GM20000 (cell line): ENCODE measurements around the gene ARL13B.
"Not testable (repeated sequence)": the region's sequence is repeated elsewhere in the genome, so short reads cannot be mapped to it uniquely, and the experiment has no call there.

Source experiments
- DNase-seq: peaks from one replicate; pipeline ENCODE4 v3.0.0; 2012; ENCODE audit warnings: low spot score
- TF ChIP-seq, protein P1 (sequence below): IDR thresholded peaks from 2 replicates; pipeline ENCODE4 v1.5.1; 2012; ENCODE audit warnings: mild to moderate bottlenecking, control low read depth; ENCODE audit errors: extremely low read depth, missing control alignments

The ARL13B gene

DNA sequence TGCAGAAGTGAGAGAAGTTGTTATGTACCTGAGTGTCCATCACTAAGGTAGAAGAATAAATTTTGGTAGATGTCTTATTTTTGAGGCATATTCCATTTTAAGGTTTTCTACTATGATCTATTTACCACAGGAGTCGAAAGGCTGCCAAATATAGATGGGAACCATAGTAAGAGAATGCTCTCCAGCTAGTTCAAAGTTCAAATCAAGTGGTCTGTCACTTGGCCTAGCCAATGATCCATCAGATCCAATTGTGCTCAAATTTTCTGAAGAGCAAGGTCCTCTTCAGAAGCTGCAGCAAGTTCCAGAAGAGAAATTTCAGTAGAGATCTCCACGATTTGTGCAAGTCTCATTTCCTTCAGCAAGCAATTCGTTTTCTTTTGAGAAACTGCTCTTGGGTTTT is 17.2 kb upstream of the ARL13B start:
- TF ChIP-seq, protein P1, sequence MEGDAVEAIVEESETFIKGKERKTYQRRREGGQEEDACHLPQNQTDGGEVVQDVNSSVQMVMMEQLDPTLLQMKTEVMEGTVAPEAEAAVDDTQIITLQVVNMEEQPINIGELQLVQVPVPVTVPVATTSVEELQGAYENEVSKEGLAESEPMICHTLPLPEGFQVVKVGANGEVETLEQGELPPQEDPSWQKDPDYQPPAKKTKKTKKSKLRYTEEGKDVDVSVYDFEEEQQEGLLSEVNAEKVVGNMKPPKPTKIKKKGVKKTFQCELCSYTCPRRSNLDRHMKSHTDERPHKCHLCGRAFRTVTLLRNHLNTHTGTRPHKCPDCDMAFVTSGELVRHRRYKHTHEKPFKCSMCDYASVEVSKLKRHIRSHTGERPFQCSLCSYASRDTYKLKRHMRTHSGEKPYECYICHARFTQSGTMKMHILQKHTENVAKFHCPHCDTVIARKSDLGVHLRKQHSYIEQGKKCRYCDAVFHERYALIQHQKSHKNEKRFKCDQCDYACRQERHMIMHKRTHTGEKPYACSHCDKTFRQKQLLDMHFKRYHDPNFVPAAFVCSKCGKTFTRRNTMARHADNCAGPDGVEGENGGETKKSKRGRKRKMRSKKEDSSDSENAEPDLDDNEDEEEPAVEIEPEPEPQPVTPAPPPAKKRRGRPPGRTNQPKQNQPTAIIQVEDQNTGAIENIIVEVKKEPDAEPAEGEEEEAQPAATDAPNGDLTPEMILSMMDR, result no peak
- no peak for DNase-seq

DNA sequence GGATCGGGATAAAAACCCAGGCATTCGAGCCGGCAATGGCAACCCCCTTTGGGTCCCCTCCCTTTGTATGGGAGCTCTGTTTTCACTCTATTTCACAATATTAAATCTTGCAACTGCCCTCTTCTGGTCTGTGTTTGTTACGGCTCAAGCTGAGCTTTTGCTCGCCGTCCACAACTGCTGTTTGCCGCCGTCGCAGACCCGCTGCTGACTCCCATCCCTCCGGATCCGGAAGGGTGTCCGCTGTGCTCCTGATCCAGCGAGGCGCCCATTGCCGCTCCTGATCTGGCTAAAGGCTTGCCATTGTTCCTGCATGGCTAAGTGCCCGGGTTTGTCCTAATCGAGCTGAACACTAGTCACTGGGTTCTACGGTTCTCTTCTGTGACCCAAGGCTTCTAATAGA is 14.8 kb upstream of the ARL13B start:
- not testable (repeated sequence) for DNase-seq

DNA sequence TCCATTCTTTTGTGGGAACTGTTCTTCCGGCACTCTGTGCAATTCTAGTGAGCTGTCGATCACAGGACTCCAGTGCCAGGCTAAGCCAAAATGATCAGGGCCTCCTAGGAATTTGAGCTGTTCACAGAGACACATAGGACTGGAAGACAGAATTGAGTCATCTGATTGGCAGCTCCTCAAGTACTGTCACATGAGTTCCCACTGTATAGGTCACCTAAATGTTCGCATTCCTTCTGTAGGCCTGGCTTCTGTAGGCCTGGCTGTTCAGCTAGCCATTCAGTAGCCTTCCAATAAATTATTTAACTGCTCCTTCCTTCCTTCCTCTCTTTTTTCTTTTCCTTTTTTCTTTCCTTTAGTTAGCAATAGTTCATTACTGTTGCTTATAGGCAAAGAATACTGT is 10.5 kb upstream of the ARL13B start:
- TF ChIP-seq, protein P1, result no peak
- DNase-seq, result no peak

DNA sequence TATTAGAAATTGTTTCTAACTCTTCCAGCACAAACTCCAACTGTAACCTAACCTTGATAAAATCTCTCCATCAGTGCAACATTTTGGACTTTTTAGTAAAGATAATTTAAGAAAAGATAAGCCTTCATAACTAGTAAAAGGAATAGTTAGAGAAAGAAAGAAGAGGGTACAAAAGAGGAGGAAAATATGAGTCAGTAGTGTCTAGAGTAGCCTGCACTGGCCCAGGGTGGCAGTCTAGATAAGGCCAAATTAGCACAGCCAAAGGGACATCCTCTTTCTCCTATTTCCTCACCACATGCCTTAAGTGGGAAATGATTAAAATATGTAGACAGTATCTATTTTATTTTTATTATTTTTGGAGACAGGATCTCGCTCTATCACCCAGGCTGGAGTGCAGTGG is 10.0 kb upstream of the ARL13B start:
- DNase-seq, result no peak
- TF ChIP-seq, protein P1, result no peak

DNA sequence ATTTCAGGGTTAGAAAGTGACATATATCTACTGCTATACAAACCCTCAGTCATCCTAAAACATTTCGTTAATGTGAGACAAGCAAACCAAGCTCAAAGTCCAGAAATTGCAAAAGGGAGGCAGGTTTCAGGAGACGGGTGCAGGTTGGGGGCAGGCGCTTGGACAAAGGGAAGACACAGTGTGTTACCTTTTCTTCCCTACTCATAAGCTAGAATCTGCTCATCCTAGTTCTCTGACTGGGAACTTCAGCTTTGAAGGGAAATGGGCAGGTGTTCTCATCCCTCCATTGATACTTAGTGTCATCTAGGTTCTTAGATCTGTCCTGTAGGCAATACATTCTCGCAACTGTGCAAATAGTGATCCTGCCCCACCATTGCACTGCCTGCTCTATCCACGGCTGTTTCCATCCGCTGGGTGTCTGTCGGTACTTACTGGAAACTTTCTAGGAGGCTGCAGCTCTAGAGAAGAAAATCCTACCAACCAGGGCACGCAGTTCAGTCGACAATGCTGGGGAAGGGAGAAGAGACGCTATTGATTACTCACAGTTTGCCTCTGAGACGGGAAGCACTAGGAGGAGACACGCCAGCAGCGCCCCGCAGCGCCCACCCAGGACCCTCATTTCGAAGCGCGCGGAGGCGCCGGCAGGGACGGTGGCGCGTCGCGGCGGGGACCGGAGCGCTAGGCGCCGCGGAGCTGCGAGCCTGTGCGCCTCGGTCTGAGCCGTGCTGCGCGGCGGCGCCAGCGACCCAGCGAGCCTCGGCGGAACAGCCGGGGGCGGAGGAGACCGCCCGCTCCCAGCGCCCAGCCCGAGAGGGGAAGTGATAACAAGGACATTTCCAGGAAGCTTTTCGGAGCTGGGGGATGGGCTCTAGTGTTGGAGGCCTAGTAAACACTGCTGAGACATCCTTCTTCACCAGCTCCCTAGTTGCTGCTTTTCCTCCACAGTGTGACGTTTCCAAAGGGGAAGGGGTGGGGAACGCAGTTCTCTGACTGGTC is 6.5 kb upstream of the ARL13B start, which contains the start of gene PROS1:
TSS of gene PROS1 (minus strand) at position 766 of the 996 bp plus-strand sequence. CDS start at position 619, 147 bp downstream.
- DNase-seq, result peak; percentile 70
- TF ChIP-seq, protein P1, result no peak

DNA sequence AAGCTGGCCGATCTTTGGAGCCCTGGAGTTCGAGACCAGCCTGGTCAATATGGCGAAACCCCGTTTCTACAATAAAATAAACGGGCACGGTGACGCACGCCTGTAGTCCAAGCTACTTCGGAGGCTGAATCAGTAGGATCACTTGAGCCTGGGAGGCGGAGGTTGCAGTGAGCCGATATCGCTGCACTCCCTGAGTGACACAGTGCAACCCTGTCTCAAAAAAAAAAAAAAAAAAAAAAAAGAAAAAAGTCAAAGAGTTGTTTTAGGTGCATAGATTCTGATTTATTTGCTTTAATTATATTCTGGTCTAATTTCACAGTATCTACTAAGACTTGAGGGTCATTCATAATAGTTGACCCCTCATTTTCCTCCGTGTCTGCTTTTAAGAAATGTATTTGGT is 1.7 kb downstream of the ARL13B start:
- no peak for DNase-seq
- TF ChIP-seq, protein P1, result no peak

DNA sequence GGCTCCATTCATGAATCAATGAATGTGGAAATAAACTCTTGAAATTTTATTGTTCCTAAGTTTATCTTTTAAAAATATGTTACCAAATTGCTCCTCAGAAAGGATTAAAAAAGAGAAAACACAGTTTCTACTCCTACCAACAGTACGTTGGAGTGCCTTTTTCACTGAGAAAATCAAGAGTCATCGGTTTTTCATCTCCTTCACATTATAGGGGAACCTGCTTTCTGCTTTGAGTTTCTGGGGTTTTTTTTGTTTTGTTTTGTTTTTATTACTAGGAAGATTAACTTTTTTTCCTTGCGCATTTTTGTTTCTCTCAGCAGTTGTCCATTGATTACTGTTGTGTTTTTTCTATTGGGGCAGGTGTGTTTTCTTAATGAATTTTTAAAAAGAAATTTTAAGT is 3.5 kb downstream of the ARL13B start:
- TF ChIP-seq, protein P1, result no peak
- no peak for DNase-seq
